ENCODE measurements around the gene MYL7. TPM values are rescaled to one million over a fixed set of nuclear protein-coding genes. Genes with fewer than 3 reads are reported as not detected.

MYL7 gene
- total and polyA plus RNA-seq, 2 of the 13 experiments (the other 11 are each of a cell fraction or from before 2014, with no cell fraction given), result 1.8 TPM; not detected in 1

GRCh38 chr7:44093102-44093641, 48.0 kb downstream of the MYL7 start:
- no peaks in the 10 kb centered on the region for H3K79me2 ChIP-seq (ENCODE audit: insufficient read depth, low read length)
- CTCF ChIA-PET (ENCODE audit: low intra/inter-chr PET ratio, low total read pairs), result no interaction called here
- H3K4me2 ChIP-seq (ENCODE audit: low read depth, low read length), result peak overlapping the region; percentile 44; the same call in 1 of the 2 replicates
- H4K20me1 ChIP-seq (ENCODE audit: insufficient read depth, low read length), result no peaks in the 10 kb centered on the region
- H3K9me3 ChIP-seq (ENCODE audit: low read length), result no peaks in the 10 kb centered on the region
- POLR2A ChIA-PET, result interaction anchor here (0.7 to 1.8 kb wide), 2 partner anchors 9 to 357 kb away, joined by 3 to 4 read pairs; no protein-coding TSS in a partner anchor
- ATAC-seq (peak; percentile 20; the same call in 2 of the 3 replicates), FAIRE-seq (no peak), DNase-seq (ENCODE audit: low spot score) (no peak)
- no TSS peak for BruUV-seq (replicated peaks)
- peaks cover 0 to 2% of the 10 kb centered on the region in 2 experiments; a peak in 2 of 5 replicates for H3K27me3 ChIP-seq (ENCODE audit: control insufficient read depth in 1 of 2, insufficient read depth in 2 of 2, low read length in 2 of 2)
- no peak overlapping the region for H3K9ac ChIP-seq (ENCODE audit: insufficient read depth, low read depth, low read length)
- no peaks in the 10 kb centered on the region for H3K36me3 ChIP-seq (replicated peaks in 1 of 2; ENCODE audit: control insufficient read depth in 1 of 2, insufficient read depth in 2 of 2, low read length in 2 of 2)
- whole genome bisulfite sequencing (ENCODE audit: low lambda C conversion rate), result 37% methylated on average over 5 of the region's 6 CpGs
- H2AFZ ChIP-seq (ENCODE audit: low read length), result no peak overlapping the region
- in situ Hi-C loops (cut with HindIII; ENCODE audit: extremely low pct_ligation_motif_present, low pct_unique_long_range_greater_than_20kb) (no loop called here), intact Hi-C loops (cut with micrococcal nuclease; ENCODE audit: unreplicated experiment) (no loop called here)
- peak overlapping the region in 1 of 3 experiments; percentile 22; a peak in 1 of 6 replicates for H3K4me3 ChIP-seq (replicated peaks in 1 of 3; ENCODE audit: insufficient read depth in 1 of 3, low read depth in 2 of 3, low read length in 3 of 3)
- H3K27ac ChIP-seq (ENCODE audit: extremely low read length, insufficient read depth, low read length), result no peak overlapping the region
- H3K4me1 ChIP-seq (ENCODE audit: insufficient read depth, low read length), result peaks cover 48% of the 10 kb centered on the region
- TF ChIP-seq DR1 (CRISPR knock-in tag; IDR thresholded peaks at IDR 0.05) (no peak), SMARCC2 (IDR thresholded peaks at IDR 0.05) (no peak), ZNF251 (CRISPR knock-in tag; IDR thresholded peaks at IDR 0.05) (no peak), ZNF451 (CRISPR knock-in tag; IDR thresholded peaks at IDR 0.05) (no peak), SCMH1 (CRISPR knock-in tag; IDR thresholded peaks at IDR 0.05; ENCODE audit: borderline replicate concordance) (no peak), ZBTB2 (CRISPR knock-in tag; IDR thresholded peaks at IDR 0.05; ENCODE audit: low read depth) (no peak), REPIN1 (CRISPR knock-in tag; IDR thresholded peaks at IDR 0.05; ENCODE audit: borderline replicate concordance, low read depth) (no peak), SRSF4 (IDR thresholded peaks at IDR 0.05; ENCODE audit: low read depth, low read length, poor library complexity, severe bottlenecking) (no peak), ZNF207 (IDR thresholded peaks at IDR 0.05; ENCODE audit: borderline replicate concordance) (no peak), ZNF546 (CRISPR knock-in tag; conservative IDR thresholded peaks at IDR 0.05) (no peak), NFATC3 (CRISPR knock-in tag; IDR thresholded peaks at IDR 0.05) (no peak), KDM5B (CRISPR knock-in tag; IDR thresholded peaks at IDR 0.05; ENCODE audit: borderline replicate concordance) (no peak), FOXP1 (IDR thresholded peaks at IDR 0.05) (no peak), FOXP1 (CRISPR knock-in tag; IDR thresholded peaks at IDR 0.05) (no peak), CAMTA2 (CRISPR knock-in tag; IDR thresholded peaks at IDR 0.05; ENCODE audit: borderline replicate concordance) (no peak), ZFP91 (CRISPR knock-in tag; IDR thresholded peaks at IDR 0.05; ENCODE audit: borderline replicate concordance) (no peak), KMT2B (CRISPR knock-in tag; IDR thresholded peaks at IDR 0.05) (no peak), PBX2 (CRISPR knock-in tag; IDR thresholded peaks at IDR 0.05) (peak; percentile 65), ZNF766 (CRISPR knock-in tag; IDR thresholded peaks at IDR 0.05; ENCODE audit: borderline replicate concordance) (0 out of 2 replicates have a peak, but pooled peaks have one; percentile 32), TERF1 (CRISPR knock-in tag; IDR thresholded peaks at IDR 0.05) (no peak), POLR2G (IDR thresholded peaks at IDR 0.05; ENCODE audit: low read depth, low read length) (no peak)
